ENCODE results near the gene TEKT5. TPM values are rescaled to one million over a fixed set of nuclear protein-coding genes. Genes with fewer than 3 reads are reported as not detected.

The TEKT5 gene
- total and polyA plus RNA-seq, 4 donors, result 0.13 to 0.92 TPM; not detected in 2

DNA sequence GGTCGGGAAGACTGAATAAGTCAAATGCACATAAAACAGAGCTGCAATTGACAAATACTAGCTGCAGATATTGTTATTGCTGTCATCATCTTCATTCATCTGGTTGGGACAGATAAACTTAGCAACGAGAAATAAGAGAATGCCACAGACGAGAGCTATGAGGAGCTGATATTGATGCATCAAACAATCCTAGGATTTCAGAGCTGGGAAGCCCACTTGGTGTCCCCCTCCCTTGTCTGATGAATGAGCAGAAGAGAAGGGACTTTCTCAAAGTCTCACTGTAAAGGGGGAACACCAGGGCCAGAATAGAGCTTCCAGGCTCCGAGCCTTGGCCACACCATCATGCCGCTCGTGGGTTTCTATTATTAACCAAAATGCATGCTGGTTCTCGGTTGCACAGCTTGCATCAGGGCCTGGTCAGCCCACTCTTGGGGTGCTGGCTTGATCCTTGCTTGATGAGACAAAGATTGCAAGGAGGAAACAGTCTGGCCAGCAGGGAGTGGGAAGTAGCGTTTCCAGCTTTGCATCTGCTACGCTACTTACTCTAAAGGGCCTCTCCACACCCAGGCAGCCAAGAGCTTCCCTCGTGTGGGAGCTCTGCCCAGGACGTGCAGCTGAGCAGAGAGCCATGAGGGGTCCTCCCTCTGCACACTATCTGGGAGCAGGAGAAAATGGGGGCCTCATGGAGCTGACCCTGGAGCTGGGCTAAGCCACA, 85.9 kb downstream of the TEKT5 start:
- 82% methylated on average over 11 of the region's 11 CpGs for WGBS
- Histone ChIP-seq H3K9ac (ENCODE audit: low read depth in 1 of 2, low read length in 2 of 2) (no peak overlapping the region), H3K27me3 (ENCODE audit: control insufficient read depth in 4 of 4, insufficient read depth in 4 of 4, low read length in 3 of 4) (no peaks in the 10 kb centered on the region), H3K27ac (ENCODE audit: low read depth in 1 of 2, low read length in 2 of 2) (no peak overlapping the region), H3K4me3 (ENCODE audit: low read depth in 1 of 3, low read length in 3 of 3) (no peak overlapping the region), H3K36me3 (ENCODE audit: control insufficient read depth in 4 of 4, insufficient read depth in 3 of 4, low read depth in 1 of 4, low read length in 3 of 4) (no peaks in the 10 kb centered on the region), H3K4me1 (ENCODE audit: control insufficient read depth in 4 of 4, insufficient read depth in 4 of 4, low read length in 3 of 4) (no peaks in the 10 kb centered on the region), H3K9me3 (ENCODE audit: control insufficient read depth in 4 of 4, low read length in 3 of 4) (no peaks in the 10 kb centered on the region)
- DNase-seq (ENCODE audit: low spot score), result no peak
- no peak for TF ChIP-seq YY1 (IDR thresholded peaks at IDR 0.05)
- TF ChIP-seq, protein P1, sequence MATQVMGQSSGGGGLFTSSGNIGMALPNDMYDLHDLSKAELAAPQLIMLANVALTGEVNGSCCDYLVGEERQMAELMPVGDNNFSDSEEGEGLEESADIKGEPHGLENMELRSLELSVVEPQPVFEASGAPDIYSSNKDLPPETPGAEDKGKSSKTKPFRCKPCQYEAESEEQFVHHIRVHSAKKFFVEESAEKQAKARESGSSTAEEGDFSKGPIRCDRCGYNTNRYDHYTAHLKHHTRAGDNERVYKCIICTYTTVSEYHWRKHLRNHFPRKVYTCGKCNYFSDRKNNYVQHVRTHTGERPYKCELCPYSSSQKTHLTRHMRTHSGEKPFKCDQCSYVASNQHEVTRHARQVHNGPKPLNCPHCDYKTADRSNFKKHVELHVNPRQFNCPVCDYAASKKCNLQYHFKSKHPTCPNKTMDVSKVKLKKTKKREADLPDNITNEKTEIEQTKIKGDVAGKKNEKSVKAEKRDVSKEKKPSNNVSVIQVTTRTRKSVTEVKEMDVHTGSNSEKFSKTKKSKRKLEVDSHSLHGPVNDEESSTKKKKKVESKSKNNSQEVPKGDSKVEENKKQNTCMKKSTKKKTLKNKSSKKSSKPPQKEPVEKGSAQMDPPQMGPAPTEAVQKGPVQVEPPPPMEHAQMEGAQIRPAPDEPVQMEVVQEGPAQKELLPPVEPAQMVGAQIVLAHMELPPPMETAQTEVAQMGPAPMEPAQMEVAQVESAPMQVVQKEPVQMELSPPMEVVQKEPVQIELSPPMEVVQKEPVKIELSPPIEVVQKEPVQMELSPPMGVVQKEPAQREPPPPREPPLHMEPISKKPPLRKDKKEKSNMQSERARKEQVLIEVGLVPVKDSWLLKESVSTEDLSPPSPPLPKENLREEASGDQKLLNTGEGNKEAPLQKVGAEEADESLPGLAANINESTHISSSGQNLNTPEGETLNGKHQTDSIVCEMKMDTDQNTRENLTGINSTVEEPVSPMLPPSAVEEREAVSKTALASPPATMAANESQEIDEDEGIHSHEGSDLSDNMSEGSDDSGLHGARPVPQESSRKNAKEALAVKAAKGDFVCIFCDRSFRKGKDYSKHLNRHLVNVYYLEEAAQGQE (IDR thresholded peaks at IDR 0.05), result no peak
- no peak for TF ChIP-seq GABPA (IDR thresholded peaks at IDR 0.05 in 1 of 2, conservative IDR thresholded peaks at IDR 0.05 in 1 of 2)
- TF ChIP-seq FOXA1 (IDR thresholded peaks at IDR 0.05), result no peak
- TF ChIP-seq FOXA2 (IDR thresholded peaks at IDR 0.05), result no peak
- TF ChIP-seq, protein P2, sequence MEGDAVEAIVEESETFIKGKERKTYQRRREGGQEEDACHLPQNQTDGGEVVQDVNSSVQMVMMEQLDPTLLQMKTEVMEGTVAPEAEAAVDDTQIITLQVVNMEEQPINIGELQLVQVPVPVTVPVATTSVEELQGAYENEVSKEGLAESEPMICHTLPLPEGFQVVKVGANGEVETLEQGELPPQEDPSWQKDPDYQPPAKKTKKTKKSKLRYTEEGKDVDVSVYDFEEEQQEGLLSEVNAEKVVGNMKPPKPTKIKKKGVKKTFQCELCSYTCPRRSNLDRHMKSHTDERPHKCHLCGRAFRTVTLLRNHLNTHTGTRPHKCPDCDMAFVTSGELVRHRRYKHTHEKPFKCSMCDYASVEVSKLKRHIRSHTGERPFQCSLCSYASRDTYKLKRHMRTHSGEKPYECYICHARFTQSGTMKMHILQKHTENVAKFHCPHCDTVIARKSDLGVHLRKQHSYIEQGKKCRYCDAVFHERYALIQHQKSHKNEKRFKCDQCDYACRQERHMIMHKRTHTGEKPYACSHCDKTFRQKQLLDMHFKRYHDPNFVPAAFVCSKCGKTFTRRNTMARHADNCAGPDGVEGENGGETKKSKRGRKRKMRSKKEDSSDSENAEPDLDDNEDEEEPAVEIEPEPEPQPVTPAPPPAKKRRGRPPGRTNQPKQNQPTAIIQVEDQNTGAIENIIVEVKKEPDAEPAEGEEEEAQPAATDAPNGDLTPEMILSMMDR (IDR thresholded peaks at IDR 0.05; ENCODE audit: low read depth, low read length, missing input control), result no peak
- no peak for TF ChIP-seq RAD21 (IDR thresholded peaks at IDR 0.05)
- TF ChIP-seq NR2F2 (IDR thresholded peaks at IDR 0.05), result no peak
- no peak for TF ChIP-seq HNF4A (conservative IDR thresholded peaks at IDR 0.05)
- TF ChIP-seq HNF4G (IDR thresholded peaks at IDR 0.05), result no peak
- TF ChIP-seq, protein P3, sequence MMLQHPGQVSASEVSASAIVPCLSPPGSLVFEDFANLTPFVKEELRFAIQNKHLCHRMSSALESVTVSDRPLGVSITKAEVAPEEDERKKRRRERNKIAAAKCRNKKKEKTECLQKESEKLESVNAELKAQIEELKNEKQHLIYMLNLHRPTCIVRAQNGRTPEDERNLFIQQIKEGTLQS (IDR thresholded peaks at IDR 0.05), result no peak
- no peak for TF ChIP-seq SP1 (IDR thresholded peaks at IDR 0.05)
- TF ChIP-seq JUND (IDR thresholded peaks at IDR 0.05), result no peak
- TF ChIP-seq TAF1 (conservative IDR thresholded peaks at IDR 0.05), result no peak

DNA sequence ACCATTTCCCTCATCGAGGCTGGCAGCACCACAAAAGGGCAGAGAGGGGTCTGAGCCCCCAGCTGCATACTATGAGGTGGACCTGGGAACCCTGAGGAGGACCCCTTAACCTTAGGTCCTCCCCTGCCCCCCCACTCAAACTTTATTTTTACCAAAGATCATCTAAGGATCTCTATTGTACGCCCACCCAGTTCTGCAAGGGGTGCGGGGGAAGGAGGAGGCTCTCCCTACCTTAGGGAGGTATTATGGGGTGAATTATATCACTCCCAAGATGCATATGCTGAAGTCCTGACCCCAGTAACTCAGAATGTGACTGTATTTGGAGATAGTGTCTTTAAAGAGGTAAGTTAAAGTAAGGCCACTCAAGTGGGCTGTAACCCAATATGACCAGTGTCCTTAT, 87.6 kb downstream of the TEKT5 start:
- no peaks in the 10 kb centered on the region for H3K9me3 ChIP-seq (ENCODE audit: control insufficient read depth in 4 of 4, low read length in 3 of 4)
- no peaks in the 10 kb centered on the region for H3K4me1 ChIP-seq (ENCODE audit: control insufficient read depth in 4 of 4, insufficient read depth in 4 of 4, low read length in 3 of 4)
- DNase-seq (ENCODE audit: low spot score), result no peak
- H3K27me3 ChIP-seq (ENCODE audit: control insufficient read depth in 4 of 4, insufficient read depth in 4 of 4, low read length in 3 of 4), result no peaks in the 10 kb centered on the region
- H3K9ac ChIP-seq (ENCODE audit: low read depth in 1 of 2, low read length in 2 of 2), result no peak overlapping the region
- no peak overlapping the region for H3K4me3 ChIP-seq (ENCODE audit: low read depth in 1 of 3, low read length in 3 of 3)
- no peak overlapping the region for H3K27ac ChIP-seq (ENCODE audit: low read depth in 1 of 2, low read length in 2 of 2)
- WGBS, result 75% methylated on average over 3 of the region's 3 CpGs
- H3K36me3 ChIP-seq (ENCODE audit: control insufficient read depth in 4 of 4, insufficient read depth in 3 of 4, low read depth in 1 of 4, low read length in 3 of 4), result no peaks in the 10 kb centered on the region
- no peak for TF ChIP-seq RXRA (IDR thresholded peaks at IDR 0.05)
- no peak for TF ChIP-seq NR2F2 (IDR thresholded peaks at IDR 0.05)
- TF ChIP-seq, protein P4, sequence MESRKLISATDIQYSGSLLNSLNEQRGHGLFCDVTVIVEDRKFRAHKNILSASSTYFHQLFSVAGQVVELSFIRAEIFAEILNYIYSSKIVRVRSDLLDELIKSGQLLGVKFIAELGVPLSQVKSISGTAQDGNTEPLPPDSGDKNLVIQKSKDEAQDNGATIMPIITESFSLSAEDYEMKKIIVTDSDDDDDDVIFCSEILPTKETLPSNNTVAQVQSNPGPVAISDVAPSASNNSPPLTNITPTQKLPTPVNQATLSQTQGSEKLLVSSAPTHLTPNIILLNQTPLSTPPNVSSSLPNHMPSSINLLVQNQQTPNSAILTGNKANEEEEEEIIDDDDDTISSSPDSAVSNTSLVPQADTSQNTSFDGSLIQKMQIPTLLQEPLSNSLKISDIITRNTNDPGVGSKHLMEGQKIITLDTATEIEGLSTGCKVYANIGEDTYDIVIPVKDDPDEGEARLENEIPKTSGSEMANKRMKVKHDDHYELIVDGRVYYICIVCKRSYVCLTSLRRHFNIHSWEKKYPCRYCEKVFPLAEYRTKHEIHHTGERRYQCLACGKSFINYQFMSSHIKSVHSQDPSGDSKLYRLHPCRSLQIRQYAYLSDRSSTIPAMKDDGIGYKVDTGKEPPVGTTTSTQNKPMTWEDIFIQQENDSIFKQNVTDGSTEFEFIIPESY (IDR thresholded peaks at IDR 0.05), result no peak
- no peak for TF ChIP-seq JUND (IDR thresholded peaks at IDR 0.05)
- no peak for TF ChIP-seq FOXA1 (IDR thresholded peaks at IDR 0.05)
- TF ChIP-seq HNF4A (conservative IDR thresholded peaks at IDR 0.05), result no peak
- no peak for TF ChIP-seq YY1 (IDR thresholded peaks at IDR 0.05)
- no peak for TF ChIP-seq HNF4G (IDR thresholded peaks at IDR 0.05)
- no peak for TF ChIP-seq FOXA2 (IDR thresholded peaks at IDR 0.05)
- TF ChIP-seq, protein P5, sequence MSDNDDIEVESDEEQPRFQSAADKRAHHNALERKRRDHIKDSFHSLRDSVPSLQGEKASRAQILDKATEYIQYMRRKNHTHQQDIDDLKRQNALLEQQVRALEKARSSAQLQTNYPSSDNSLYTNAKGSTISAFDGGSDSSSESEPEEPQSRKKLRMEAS (IDR thresholded peaks at IDR 0.05), result no peak
- TF ChIP-seq TAF1 (conservative IDR thresholded peaks at IDR 0.05), result no peak
- TF ChIP-seq, protein P1 (IDR thresholded peaks at IDR 0.05), result no peak
- TF ChIP-seq, protein P2 (IDR thresholded peaks at IDR 0.05; ENCODE audit: low read depth, low read length, missing input control), result no peak

Data from liver (tissue), 9 donors.